ENCODE data around the gene P3H1.

DNA sequence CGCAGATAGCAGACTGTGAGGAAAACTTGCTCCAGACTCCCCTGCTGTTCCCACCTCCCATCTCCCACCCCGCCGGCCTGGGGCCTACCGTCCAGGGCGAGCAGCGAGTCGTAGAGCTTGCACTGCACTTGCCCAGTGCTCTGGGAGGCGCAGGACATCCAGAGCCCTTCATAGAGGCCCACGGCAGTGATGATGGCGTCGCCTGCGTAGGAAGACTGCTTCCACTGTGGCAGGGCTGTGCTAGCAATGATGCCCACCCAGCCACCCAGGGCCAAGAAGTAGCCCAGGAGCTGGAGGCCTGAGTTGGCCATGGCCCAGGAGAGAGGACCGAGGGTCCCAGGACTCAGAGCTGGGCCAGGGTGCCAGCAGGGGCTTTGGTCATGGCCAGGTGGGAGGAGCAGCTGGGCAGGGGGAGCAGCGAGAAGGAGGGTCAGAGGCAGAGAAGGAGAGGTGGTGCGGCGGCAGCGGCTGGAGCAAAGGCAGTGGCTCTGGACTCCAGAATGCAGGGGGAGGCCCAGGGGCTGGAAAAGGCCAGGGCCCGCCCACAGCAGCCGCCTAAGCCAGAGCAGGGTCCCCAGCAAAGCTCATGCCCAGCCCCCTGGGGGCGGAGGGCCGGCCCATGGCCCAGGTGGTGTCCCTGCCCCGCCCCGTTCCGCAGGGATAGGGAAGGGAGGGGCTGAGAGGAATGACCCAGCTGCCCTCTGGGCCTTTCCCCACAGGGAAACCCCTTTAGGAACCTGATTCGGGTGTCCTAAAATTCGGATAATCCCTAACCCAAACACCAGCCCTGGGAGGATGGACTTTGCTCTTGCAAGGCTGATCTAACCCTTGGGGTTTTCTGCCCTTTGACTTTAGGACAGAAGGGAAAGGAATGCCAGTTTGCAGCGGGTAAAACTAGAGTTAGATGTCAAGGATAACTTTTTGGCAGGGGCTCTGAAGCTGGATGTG is 26.8 kb downstream of the P3H1 start, which contains the start of gene CLDN19:
- TF ChIP-seq POLR2A (IDR thresholded peaks at IDR 0.05; ENCODE audit: low read depth, low read length) (no peak), TAF1 (IDR thresholded peaks at IDR 0.05; ENCODE audit: low read depth, low read length) (no peak), POLR2AphosphoS5 (IDR thresholded peaks at IDR 0.05; ENCODE audit: low read depth, low read length) (no peak), POU2F2 (IDR thresholded peaks at IDR 0.05; ENCODE audit: low read depth, low read length) (no peak), PAX5 (IDR thresholded peaks at IDR 0.05; ENCODE audit: insufficient read depth, low read length, severe bottlenecking) (no peak)

All from GM12891 (cell line).